Forelimb muscle (tissue), 1 donor: ENCODE measurements around the gene DOCK11. TPM values are rescaled to one million over a fixed set of nuclear protein-coding genes. Genes with fewer than 3 reads are reported as not detected.

Source experiments
- DNase-seq: peaks from one replicate; pipeline ENCODE4 v3.0.0-alpha.2; 2013; ENCODE audit warnings: low read depth
- polyA plus RNA-seq: library from polyadenylated mRNA; unstranded; fragments of 120-200 nt; gene quantifications from one replicate; pipeline ENCODE4 v1.2.1, GENCODE V29; 2013; ENCODE audit not compliant: insufficient read length

DOCK11 gene
- polyA plus RNA-seq, 1 donor = 17.4 TPM

- DNase-seq = no peak
Observed at GRCh38 chrX:118630848-118631247, 135.2 kb downstream of the DOCK11 start.

- no peak for DNase-seq
Observed at GRCh38 chrX:118631586-118631985, 136.0 kb downstream of the DOCK11 start.

- DNase-seq = no peak
Observed at GRCh38 chrX:118632862-118633261, 137.2 kb downstream of the DOCK11 start.

GRCh38 chrX:118633530-118633929 is 137.9 kb downstream of the DOCK11 start:
- DNase-seq = no peak

GRCh38 chrX:118634336-118634735 is 138.7 kb downstream of the DOCK11 start:
- DNase-seq = no peak

- no peak for DNase-seq
Observed at GRCh38 chrX:118637997-118638396, 142.4 kb downstream of the DOCK11 start.

- no peak for DNase-seq
Observed at GRCh38 chrX:118644378-118644777, 148.8 kb downstream of the DOCK11 start.

- DNase-seq = no peak
Observed at GRCh38 chrX:118652717-118653116, 157.1 kb downstream of the DOCK11 start.

GRCh38 chrX:118654331-118654730 is 158.7 kb downstream of the DOCK11 start:
- DNase-seq = no peak

- DNase-seq = no peak
Observed at GRCh38 chrX:118655561-118656246, 160.1 kb downstream of the DOCK11 start.

- no peak for DNase-seq
Observed at GRCh38 chrX:118657413-118657812, 161.8 kb downstream of the DOCK11 start.

GRCh38 chrX:118660085-118660484 is 164.5 kb downstream of the DOCK11 start:
- DNase-seq = no peak

- DNase-seq = no peak
Observed at GRCh38 chrX:118665204-118665603, 169.6 kb downstream of the DOCK11 start.

GRCh38 chrX:118666521-118666920 is 170.9 kb downstream of the DOCK11 start:
- DNase-seq = no peak

GRCh38 chrX:118669435-118669834 is 173.8 kb downstream of the DOCK11 start:
- no peak for DNase-seq

- DNase-seq = no peak
Observed at GRCh38 chrX:118675326-118675965, 179.8 kb downstream of the DOCK11 start.

GRCh38 chrX:118675966-118676349 is 180.3 kb downstream of the DOCK11 start:
- no peak for DNase-seq

- no peak for DNase-seq
Observed at GRCh38 chrX:118677318-118677717, 181.7 kb downstream of the DOCK11 start.

GRCh38 chrX:118679290-118679689 is 183.7 kb downstream of the DOCK11 start:
- DNase-seq = no peak

GRCh38 chrX:118682258-118683014 is 186.8 kb downstream of the DOCK11 start:
- no peak for DNase-seq

GRCh38 chrX:118685393-118685792 is 189.8 kb downstream of the DOCK11 start:
- DNase-seq = no peak

GRCh38 chrX:118688935-118689334 is 193.3 kb downstream of the DOCK11 start:
- DNase-seq = no peak

- no peak for DNase-seq
Observed at GRCh38 chrX:118693843-118694242, 198.2 kb downstream of the DOCK11 start.
